HTERT RPE-1 (cell line): ENCODE measurements around the gene MAP3K6.

Experiments used
- in situ Hi-C: fragments of 300-500 bp; cut with MboI; formaldehyde crosslinking; loops from 4 replicates; pipeline ENCODE4 v1.14.3; 2020; ENCODE audit warnings: low sequenced_read_pairs

The MAP3K6 gene

DNA sequence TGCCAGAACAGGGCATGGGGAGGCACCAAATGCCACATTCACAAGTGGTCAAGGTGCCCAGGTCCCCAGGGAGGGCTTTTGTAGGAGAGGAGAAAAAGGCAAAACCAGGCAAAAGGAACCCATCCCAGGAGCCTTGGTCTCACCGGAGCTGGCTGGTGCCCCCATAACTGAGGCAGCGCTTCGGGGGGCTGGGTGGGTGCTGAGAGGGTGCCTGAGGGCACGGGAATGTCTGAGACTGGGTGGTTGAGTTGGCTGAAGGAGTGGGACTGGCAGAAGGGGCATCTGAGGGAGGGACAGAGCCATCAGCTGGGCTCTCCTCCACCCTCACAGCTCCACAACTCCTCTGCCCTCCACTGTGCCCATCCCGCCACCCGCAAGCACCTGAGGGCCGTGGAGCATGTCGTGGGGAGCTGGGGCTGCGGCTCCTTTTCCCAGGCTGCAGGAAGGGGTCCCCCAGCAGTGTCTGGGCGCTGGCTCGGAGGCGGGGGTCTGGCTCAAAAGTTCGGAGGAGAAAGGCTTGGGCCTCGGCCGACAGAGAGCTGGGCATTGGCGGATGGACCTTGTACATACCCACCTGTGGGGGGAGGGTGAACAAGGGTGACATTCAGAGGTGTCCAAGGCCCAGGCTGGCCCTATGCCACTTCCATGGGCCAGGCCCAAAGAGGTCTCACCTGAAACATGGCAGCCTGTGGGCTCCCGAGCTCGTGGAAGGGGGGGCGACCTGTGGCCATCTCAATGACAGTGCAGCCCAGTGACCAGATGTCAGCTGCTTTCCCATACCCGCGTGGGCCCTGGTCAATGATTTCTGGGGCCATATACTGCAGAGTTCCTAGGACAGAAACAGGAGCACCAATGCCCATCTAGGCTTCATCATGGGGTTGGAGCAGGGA, 8.5 kb downstream of the MAP3K6 start:
- in situ Hi-C loops: no loop called here

DNA sequence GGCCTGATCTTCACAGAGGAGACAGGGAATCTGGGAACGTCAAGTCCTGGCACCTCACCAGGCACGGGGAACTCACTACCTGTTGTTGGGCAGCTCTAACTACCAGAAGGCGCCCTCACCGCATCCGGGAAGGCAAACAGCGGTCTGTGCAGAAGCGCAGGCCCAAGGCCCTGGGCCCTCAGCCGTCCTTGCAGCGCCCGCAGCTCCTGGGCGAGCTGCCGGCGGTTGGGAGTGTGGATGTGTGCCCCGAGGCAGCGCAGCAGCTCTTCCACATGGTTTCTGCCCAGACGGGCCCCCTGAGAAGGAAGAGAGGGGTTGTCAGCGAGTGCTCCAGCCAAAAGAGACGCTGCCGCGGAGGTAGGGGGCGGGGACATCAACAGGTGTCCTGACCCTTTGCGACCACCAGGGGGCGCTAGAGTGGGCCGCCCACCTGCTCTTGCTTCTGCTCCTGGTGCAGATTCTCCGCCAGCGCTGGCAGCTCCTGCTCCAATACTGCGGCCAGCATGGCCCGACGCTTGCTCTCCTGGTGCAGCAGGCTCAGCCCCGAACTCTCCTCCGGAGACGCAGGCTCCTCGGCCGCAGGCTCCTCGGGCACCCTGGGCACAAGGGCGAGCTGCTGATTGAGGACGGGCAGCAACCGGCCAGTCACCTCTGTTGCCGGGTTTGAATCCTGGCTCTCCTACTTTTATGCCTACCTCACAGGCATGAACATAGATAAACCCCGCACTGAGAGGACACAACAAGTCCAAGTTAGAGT, 9.3 kb downstream of the MAP3K6 start:
- in situ Hi-C loops: no loop called here

DNA sequence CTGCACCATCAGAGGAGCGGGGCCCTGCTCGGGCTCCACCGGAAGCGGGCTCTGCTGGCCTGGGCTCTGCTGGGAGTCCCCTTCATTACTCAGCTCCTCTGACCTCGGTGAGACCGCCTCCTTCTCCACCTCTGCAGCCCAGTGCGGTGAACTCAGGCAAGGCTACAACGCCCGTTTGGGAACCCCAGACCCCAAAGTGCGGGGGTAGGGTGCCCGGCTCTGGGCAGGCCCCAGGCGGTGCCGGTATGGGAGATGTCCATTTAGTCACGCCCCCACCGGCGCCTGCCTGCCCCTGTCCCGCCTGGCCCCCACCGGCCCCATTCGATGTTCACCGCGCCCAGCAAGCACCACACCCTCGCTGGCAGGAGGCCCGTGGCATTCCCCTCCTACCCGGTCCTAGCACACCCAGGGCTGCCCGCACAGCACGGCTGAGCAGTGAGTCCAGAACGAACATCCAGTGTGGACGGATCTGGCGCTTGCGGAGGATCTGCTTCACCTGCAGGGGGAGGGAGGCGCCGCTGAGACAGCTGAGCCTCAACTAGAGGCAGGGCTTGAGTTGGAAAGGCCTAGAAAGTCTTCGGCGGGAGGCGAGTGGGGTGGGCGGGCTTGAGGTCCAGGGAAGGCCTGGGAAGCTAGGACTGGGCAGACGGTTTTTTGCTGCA, 10.0 kb downstream of the MAP3K6 start:
- in situ Hi-C loops: no loop called here

DNA sequence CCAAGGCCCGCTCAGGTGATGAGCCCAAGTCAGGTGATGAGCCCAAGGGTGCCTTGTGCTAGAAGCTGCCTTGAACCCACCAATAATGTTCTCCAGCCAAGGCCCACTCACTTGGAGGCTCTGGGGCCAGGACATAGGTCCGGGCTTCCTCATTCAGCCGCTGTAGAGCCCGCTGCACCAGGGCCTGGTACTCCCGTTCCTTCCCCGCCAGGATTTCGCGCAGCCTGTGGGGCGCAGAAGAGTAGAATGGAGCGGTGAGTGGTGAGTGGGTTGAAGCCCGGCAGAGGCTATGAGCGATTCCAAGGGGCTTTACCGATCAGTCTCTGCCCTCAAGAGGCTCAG, 10.5 kb downstream of the MAP3K6 start:
- in situ Hi-C loops: no loop called here

DNA sequence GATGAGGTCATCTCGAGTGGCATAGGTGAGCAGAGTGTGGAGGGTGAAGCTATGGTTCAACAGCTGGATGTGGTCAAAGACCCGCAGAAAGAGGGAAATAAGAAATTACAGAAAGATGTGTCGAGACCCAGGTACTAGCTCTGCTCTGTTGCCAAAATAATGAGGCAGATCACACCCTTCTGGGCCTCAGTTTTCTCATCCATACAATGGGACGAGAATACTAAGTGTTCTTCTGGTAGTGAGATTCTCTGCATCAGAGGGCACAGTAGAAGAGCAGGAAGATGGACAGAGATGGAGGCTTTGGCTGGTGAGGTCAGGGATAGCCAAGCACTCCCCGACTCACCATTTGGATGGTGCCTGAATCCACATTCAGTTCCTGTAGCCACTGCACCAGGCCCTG, 11.1 kb downstream of the MAP3K6 start:
- in situ Hi-C loops: no loop called here

DNA sequence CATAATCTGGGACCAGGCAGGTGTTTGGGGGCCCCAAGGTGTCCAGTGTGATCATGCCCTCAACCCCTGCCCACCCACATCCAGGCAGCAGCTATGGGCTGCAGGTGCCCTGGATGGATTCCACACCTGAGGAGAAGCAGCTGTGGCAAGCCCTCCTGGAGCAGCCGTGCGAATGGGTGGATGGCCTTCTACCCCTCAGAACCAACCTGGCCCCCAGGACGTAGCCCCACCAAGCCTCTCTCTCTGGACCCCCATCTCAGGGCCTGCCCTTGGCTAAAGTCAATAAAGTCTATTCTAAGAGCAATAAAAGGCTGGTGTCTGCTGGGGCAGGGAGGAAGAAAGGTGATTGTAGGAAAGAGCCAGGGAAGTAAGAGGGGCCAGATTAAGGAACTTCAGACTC, 13.1 kb downstream of the MAP3K6 start:
- in situ Hi-C loops: no loop called here

DNA sequence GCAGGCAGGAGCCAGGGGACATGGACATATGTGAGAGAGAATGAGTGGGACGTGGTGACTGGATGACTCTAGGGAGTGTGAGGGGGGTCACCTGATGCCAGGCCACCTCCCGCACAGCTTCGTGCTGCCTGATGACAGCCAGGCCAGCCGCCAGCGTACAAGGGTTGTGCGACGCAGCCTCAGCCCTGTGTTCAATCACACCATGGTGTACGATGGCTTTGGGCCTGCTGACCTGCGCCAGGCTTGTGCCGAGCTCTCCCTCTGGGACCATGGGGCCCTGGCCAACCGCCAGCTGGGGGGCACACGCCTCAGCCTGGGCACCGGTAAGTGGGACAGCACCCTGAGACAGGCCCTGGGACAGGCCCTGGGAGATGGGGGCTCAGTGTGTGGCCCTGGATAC, 13.6 kb downstream of the MAP3K6 start:
- in situ Hi-C loops: no loop called here

DNA sequence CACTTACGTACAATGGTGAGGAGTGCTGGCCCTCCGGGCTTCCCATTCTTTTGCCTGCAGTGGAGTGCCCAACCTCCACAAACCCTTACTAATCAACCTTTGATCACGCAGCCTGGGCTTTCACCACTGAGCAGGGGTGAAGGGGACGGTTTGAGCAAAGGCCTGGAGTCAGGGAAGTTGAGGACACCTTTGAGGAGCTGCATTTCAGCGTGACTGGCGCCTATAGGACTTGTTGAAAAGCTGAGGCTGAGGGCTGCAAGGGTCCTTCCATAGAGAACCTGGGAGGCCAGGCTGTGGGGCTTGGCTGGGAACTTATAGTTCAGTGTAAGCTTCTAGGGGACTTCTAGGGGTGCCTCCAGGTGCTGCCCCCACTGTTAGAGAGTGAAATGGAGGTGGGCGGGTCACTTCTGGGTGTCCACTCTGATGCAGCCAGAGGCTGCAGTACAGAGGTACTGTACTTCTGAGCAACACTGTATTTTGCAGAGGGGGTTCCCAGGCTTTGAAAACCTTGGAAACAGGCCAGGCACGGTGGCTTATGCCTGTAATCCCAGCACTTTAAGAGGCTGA, 15.1 kb downstream of the MAP3K6 start:
- in situ Hi-C loops: no loop called here

DNA sequence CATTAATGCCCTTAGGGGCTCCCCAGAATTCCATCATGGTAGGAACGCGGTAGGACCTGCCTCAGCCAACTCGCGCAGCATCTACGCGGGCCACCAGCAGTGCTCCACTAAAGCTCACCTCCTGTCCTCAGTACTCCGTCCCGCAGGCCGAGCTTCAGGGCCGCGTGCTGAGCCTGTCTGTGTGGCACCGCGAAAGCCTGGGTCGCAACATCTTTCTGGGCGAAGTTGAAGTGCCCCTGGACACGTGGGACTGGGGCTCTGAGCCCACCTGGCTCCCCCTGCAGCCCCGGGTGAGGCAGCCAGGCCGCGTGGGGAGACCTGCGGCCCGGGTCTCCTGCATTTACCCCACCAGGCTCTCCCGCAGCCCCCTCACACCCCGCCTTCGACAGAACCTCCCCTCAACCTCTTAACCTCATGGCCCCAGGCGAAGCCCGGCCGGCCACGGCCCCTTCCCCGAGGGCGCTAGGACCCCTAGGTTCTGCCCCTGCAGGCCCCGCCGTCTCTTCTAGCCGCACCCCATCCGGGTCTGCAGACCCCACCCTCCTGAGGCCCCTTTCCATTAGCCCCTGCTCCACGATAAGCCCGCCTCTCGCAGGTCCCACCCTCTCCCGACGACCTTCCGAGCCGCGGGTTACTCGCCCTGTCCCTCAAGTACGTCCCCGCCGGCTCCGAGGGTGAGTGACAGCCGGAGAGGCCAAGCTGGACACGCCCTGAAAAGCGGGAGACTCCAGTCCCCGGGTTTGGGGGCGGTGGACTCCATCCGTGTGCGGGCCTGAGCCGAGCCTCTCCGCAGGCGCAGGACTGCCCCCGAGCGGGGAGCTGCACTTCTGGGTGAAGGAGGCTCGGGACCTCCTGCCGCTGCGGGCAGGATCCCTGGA, 15.9 kb downstream of the MAP3K6 start:
- in situ Hi-C loops: no loop called here

DNA sequence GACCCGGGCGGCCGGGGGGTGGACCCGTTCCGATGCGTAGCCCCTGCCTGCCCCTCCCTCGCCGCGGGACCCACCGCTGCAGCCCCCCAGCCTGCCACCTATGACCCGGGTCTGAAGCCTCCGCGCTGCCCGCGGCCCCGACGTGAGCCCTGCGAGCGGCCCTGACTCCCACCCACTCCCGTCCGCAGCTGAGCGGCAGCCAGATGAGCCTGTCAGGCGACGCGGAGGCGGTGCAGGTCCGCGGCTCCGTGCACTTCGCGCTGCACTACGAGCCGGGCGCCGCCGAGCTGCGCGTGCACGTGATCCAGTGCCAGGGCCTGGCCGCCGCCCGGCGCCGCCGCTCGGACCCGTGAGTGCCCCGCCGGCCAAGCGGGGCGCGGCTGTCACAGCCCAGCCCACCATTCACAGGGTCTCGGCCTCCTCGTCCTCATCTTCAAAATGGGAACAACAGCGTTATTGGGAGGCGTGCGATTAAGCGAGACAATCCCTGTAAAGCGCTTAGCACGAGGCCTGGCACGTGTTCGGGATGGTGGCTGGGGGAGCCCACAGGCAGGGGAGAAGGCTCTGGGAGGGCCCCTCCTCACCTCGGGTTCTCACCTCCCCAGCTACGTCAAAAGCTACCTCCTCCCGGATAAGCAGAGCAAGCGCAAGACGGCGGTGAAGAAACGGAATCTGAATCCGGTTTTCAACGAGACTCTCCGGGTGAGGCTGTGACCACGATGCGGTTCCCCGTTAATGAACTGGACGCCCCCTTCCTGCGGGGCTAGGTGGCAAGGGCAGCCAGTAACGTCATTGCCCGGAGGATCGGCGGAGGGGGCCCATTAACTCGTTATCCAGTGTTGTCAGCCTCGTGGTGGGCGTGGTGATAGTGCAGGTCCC, 16.7 kb downstream of the MAP3K6 start:
- in situ Hi-C loops: no loop called here

DNA sequence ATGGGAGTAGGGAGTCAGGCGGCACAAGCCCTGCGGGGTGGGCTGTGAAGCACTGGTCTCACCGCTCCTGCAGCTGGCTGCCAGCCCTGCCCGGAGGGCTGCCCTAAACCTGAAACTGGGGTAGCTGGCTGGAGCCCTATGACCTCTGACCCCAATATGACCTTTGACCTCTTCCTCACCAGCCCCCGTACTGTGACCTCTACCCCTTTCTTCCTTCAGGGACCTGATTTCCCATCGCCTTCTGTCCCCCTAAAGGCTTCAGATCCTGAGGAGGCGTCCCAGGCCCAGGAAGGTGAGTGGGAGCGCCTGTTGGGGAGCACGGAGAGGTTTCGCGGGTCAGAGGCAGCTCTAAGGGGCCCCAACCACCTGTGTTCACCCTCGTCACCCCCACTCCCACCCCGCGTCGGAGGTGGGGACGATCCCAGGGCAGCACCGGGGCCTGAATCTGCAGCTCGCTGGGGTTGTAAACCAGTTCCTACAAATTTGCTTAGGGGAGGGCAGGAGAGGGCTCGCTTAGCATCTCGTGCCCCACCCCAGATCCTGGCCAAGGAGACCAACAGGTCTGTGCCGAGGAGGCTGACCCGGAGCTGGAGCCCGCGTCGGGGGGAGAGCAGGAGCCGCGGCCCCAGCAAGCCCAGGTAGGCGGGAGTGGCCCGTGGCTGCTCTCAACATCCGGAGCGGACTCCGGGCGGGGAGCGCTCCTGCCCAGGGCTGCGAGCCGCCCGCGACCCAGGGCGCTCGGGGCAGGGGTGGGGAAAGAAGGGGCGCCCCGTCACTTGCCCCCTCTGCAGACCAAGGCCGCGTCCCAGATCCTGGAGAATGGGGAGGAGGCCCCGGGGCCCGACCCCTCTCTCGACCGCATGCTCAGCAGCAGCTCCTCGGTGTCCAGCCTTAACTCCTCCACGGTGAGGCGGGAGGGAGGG, 17.6 kb downstream of the MAP3K6 start:
- in situ Hi-C loops: no loop called here

DNA sequence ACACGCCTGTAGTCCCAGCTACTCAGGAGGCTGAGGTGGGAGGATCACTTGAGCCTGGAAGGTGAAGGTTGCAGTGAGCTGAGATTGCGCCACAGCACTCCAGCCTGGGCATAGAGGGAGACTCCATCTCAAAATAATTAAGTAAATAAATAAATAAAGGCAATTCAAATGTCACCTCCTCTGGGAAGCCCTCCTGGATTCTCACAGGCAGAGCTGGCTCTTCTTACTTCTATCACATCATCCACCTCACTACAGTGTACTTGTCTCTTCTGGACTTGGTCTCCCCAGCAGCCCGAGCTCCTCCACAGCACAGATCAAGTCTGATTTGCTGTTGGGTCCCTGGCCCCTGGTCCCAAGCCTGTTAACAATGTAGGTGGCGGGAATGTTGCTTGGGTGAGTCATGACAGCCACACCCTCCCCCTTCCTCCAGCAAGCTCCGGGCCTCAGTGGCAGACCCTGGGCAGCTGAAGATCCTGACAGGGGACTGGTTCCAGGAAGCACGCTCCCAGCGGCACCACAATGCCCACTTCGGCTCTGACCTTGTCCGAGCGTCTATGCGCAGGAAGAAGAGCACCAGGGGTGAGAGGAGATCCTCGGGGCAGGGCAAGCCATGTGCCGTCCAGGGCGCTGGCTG, 19.7 kb downstream of the MAP3K6 start:
- in situ Hi-C loops: no loop called here

DNA sequence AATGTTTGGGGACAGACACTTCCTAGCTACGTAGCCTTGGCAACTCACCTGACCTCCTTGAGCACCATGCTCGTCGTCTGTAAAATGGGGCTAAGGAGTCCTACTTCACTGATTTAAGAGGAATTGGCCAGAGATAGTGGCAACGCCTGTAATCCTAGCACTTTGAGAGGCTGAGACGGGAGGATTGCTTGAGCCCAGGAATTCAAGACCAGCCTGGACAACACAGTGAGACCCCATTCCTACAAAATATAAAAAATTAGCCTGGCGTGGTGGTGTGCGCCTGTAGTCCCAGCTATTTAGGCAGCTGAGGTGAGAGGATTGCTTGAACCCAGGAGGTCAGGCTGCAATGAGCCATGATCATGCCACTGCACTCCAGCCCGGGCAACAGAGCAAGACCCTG, 20.4 kb downstream of the MAP3K6 start:
- in situ Hi-C loops: no loop called here

DNA sequence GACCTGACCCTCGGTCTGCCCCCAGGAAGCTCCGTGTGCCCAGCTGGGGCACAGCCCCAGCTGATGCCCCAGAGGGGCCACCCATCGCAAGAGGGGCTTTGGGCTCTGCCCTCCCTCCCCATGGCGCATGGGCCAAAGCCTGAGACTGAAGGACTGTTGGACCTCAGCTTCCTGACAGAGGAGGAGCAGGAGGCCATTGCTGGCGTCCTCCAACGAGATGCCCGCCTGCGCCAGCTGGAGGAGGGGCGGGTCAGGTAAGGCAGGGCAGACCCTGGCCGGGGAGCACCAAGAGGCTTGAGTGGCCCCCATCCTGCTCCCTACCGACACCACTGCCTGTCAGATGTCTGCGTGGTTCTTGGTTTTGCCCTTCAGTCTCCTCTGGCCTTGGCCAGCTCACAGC, 21.5 kb downstream of the MAP3K6 start:
- in situ Hi-C loops: no loop called here

DNA sequence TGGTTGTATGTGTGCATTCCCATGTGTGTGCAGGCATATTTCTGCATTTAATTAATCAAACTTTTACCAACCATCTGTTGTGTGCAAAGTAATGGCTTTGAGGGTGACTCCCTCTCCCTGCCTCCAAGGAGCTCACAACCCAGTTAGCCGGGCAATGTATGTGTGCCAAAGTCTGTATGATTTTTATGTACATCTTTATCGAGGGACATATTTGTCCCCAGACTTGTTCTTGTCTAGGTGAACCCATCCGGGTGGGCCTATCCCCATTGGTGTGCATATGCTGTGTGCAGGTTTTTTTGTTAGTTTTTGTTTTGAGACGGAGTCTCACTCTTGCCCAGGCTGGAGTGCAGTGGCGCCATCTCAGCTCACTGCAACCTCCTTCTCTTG, 23.1 kb downstream of the MAP3K6 start:
- in situ Hi-C loops: no loop called here

DNA sequence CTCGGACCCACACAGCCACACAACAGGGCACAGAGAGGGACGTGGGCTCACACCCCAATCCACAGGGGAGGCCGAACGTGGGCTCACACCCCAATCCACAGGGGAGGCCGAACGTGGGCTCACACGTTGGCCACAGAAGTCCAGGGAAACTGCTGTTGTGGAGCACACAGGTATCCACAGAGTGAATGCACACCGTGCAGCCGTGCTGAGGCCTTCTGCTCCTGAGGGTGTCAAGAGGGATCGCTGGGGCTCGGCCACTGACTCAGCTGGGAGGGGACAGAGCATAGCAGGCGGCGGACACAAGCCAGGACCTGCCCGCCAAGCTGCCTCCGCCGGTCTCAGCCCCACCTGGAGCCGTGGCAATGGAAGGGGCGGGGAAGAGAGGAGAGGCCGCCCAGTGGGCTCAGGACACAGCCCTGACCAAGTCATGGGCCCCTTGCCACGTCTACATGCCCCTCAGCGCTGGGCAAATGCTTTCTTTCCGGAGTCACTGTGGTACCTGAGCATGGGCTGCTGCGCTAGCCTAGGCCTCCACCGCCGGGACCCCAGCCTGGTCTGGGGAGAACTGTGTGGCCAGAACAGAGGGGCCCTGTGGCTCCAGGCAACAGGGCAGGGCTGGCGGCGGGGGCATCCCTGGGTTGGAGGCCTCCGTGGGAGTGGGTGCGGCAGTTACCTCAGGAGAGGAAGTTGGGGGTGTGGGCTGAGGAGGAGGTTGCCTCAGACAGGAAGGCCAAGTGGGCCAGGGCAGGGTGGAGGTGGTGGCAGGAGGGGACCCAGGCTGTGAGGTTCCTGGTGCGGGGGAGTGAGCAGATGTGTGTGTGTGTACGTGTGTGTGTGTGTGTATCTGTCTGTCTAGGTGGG, 23.8 kb downstream of the MAP3K6 start:
- in situ Hi-C loops: no loop called here

DNA sequence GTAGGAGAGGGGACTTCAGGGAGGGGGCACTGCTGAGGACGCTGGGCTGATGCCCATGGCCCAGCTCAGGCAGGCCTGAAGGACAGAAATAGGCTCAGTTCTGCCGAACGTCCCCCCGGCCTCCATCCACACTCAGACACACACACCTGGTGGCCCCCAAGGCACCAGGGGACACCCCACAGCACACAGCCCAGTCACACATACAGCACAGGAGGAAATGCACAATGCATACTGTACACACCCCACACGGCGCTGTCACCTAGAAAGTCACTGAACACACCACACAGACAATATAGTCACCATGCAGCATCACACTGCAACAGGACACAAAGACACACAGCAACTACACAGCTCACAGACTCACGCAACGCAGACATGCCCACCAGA, 24.4 kb downstream of the MAP3K6 start:
- in situ Hi-C loops: no loop called here
